Putamen (tissue), 1 donor: ENCODE measurements around the gene C18orf63.
"Not testable (repeated sequence)": the region's sequence is repeated elsewhere in the genome, so short reads cannot be mapped to it uniquely, and the experiment has no call there.

Experiments
- DNase-seq: peaks from one replicate; pipeline ENCODE4 v3.0.0-alpha.2; 2016; ENCODE audit warnings: low spot score

The C18orf63 gene

DNA sequence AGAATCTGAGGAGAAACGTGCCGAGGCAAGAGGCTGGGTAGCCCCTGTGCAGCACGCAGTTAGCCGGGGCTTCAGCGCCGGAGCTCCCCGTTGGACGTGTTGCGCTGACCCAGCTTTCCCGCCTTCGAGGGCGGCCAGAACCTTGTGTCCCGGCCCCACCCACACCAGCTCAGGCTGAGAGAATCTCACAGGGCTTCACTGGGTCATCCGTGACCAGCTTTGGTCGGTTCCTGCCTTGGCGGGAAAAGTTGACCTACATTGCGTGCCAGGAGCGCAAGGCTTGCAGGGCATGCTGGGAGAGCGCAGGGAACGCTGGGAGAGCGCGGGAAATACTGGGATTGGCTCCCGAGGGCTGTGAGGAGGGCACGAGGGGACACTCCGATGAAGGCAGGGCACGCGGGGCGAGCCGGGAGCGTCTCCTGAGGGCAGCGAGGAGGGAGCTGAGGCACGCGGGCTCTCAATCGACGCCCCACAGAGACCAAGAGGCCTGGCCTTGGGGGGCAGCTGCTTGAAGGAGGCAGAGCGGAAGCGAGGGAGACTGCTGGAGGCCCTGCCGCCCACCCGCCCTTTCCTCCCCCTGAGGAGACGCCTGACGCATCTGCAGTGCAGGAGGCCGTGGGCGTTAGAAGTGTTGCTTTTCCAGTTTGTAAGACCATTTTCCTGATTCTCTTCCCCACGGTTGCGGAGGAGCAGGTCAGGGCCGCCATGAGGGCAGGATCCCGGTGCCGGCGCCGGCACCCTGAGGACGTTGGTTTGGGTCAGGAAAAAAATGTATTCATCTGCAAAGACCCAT lies at the start of gene C18orf63:
C18orf63 (plus strand) TSS at position 376 of the 793 bp plus-strand sequence. CDS start 2,027 bp downstream, outside the sequence.
- DNase-seq = no peak

DNA sequence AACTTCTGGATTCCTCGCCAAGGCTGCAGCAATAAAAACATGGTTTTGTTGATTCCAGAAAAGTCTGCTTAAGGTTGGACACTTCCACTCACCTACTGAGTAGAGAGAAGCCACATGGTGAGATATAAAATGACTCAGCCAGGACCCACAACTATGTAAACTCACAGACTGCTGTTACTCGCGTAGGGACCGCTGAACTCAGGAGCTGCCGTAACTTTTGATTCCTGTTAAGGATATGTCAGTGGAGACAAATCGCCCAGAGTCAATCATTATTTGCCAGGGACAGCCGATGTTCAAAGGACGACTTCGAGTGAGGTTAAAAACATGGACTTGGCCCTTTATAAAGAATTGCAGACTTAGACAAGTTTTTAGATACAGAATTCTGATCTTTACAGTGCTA lies 49.5 kb upstream of the C18orf63 start:
- DNase-seq = no peak

DNA sequence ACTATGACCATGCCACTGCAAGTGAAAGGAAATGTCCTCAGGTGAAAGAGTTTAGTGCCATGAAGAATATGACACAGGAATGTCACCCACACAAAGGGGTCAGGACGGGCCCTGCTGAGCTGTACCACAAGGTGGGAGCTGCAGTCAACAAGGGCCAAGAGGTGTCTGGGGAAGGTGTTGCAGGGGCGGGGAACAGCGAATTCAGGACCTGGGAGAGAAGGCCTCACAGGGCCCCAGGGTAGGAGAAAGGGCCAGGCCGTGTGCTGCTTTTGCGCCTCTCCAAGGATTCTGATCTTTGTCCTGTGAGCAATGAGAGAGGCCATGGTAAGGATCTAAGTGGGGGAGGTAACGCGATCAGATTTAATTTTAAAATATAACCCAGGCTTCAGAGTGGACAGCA lies 47.5 kb upstream of the C18orf63 start:
- DNase-seq = no peak

DNA sequence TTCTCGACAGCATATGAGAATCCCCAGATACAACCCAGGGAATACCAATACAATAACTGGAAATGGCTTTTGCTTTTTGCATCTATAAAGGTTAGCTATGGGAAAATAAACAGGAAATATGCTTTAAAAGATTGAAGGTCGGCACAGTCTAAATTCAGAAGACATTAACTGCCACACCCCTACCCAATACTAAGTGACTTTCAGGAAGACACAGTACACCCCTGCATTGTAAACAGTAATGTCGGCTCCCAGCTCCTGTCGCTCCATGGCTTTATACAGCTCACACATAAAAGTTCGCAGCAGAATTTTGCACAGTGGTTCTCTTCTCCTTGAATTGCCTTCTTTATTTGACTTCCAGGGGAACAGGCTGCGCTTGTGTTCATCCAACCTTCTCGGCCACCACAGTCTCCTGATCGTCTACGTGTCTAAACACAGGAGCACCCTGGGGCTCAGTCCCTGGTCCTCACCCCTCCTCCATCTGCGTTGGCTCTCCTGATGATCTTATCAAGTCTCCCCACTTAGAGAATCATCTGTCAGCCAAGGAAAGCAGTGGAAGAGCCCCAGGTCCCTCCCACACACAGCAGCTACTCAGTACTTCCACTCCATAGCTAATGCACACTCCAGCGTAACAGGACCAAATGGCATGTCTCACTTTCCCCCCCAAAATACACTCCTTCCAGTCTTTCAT lies 46.6 kb upstream of the C18orf63 start:
- DNase-seq = no peak

DNA sequence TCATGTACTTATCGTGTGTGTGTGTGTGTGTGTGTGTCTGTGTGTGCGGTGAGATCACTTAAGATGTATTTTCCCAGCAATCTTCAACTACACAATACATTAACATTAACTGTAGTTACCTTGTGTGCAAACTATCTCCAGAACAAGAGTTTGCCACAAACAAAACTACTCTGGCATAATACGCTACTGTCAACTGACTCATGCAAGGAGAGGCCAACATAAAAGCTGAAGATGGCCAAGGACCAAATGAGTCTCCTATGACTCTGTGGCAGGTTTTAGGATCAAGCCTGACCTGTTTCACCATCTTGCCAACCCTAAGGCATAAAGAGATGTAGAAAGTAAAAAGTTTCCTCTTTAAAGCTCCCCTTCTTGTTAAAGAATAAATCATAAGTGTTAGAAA lies 44.0 kb upstream of the C18orf63 start:
- DNase-seq = no peak

DNA sequence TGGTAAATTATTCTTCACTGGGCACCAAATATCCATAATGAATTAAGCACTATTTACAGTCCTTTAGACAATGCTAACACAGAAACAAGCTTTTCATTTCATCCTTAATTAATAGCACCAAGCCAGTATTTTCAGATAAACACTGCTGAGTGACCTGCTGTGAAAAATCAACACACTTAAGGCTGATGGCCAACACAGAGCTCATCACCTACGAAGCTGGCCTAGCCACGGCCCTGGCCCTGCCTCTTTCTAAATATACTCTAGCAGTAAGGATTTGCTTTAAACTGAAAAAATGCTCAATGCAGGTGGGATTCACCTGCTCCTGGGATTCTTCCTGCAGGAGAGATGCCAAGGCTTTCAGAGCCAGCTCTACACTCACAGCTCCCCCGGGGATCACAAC lies 42.2 kb upstream of the C18orf63 start:
- DNase-seq = no peak

DNA sequence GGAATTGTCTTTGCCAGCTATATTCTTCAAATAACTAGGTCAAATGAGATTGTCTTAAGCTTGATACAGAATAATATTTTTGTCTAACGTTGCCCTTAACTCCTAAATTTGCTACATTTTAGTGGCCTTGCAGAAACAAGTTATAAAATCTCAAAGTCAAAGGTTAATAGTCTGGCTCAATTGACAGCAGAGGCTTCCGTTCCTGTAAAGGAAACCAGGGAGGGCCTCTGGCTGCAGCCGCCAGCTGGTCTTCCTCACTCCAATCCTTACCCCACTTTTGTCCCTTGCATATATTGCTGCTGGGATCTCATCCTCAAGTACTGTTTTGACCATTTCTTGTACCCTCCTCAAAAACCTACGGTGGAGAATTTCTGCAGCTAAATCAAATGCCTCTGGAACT lies 40.9 kb upstream of the C18orf63 start:
- no peak for DNase-seq

DNA sequence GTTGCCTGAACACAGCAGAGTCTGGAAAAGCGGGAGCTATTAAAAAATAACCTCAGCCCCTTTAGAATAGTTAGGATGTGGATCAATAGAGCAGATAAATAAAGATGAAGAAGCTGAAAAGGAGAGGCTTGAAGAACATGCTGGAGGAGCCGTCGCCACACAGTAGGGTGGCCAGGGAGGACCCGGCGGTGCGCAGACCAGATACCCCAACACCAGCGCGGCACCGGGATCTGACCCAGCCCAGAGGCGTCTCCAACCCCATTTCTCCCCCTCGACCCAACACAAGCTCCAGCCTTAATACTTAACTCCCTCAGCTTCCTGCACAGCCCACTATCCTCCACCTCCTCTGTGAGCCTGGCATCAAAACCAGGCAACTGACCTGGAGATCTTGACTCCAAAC lies 39.9 kb upstream of the C18orf63 start:
- DNase-seq = no peak

DNA sequence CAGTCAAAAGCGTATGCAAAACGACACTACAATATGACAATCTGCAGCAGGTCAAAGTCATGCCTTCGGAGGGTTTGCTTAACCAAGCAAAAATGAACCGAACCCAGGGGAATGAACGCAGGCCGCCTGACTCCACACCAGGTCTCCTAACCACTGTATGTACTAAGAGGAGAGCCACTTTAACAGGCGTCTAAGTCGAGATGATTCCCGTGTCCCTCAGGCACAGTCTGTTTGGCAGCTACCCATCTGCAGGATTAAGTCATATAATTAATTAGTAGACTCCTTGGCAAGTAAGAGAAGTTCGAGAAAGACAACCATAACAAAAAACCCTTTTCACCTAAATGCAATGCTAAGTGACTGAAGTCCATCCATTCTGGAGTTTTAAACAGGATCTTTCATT lies 39.0 kb upstream of the C18orf63 start:
- no peak for DNase-seq

DNA sequence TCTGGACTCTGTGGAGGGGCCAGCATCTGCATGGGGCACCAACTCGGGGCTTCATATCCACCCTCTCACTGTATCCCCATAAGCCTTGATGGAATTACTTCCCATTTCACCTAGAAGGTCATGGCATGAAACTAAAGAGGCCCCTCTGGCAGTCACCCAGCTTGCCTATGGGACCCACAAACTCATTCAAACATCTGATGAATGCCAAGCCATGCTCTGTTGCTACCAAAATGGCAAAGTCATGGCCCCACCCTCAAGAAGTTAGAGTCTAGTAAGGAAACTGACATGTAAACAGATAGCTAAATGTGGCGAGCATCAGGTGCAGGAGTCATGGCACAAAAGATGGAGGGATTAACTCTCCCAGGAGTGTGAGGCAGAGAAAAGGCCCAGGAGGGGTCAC lies 38.3 kb upstream of the C18orf63 start:
- no peak for DNase-seq

DNA sequence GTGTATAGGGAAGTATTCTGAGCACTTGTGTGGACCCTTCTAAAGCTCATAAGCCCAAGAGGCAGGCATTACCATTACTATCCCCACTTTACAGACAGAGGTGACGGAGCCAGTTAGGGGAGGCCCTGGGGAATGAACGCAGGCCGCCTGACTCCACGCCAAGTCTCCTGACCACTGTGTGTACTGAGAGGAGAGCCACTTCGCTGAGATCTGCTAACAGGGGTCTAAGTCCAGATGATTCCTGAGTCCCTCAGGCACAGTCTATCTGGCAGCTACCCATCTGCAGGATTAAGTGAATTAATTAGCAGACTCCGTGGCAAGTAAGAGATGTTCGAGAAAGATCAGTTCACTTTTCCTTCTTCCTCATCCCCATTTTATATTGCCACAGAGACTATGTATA lies 37.6 kb upstream of the C18orf63 start:
- no peak for DNase-seq

DNA sequence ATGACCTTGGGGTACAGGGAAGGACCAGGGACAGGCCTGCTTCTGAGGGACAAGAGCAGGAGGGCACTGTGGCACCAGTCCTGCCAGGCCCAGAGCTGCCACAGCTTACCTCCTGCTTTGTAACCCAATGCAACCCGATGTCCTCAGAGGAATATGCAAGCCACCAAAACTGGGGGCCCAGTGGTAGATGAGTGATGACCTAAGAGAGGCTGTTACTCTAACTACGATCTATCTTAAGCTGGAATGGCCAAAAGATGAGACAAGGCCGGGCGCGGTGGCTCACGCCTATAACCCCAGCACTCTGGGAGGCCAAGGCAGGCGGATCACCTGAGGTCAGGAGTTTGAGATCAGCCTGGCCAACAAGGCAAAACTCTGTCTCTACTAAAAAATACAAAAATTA lies 36.7 kb upstream of the C18orf63 start:
- no peak for DNase-seq

DNA sequence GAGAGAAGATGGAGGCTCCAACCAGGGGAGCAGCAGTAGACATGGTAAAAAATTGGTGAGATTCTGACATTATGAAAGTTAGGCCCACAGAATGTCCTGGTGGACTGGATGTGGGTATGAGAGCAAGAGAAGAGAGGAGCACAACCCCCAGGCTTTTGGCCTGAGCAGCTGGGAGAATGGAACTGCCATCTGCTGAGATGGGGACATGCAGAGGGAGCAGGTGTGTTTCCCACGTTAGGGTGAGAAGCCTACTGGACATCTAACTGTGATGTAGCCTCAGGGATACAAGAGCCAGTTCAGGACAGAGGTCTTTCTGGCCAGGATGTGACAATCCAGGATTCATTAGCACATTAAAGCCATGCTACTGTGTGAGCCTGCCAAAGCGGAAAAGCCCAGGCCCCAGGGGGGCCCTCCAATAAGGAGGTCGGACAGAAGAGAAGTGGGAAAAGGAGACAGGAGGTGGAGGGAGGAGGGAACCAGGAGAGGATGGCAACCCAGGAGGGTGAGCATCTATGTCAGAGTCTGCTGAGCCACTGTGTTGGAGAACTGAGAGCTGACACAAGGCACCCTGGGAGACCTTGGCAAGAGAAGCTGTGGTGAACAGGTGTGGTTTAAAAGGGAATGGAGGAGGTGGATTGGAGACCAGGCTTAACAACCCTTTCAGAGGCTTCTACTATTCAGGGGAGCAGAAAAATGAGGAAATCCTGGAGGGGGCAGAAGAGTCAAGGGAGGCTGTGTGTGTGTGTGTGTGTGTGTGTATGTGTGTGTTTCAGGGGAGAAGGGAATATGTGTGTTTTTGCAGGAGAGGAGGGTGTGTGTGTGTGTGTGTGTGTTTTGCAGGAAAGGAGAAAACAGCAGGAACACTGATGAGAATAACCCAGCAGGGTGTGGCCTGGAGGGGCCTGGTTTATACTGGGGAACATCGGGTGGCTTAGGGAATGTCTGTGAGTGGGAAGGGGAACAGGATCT lies 34.3 kb upstream of the C18orf63 start:
- no peak for DNase-seq

DNA sequence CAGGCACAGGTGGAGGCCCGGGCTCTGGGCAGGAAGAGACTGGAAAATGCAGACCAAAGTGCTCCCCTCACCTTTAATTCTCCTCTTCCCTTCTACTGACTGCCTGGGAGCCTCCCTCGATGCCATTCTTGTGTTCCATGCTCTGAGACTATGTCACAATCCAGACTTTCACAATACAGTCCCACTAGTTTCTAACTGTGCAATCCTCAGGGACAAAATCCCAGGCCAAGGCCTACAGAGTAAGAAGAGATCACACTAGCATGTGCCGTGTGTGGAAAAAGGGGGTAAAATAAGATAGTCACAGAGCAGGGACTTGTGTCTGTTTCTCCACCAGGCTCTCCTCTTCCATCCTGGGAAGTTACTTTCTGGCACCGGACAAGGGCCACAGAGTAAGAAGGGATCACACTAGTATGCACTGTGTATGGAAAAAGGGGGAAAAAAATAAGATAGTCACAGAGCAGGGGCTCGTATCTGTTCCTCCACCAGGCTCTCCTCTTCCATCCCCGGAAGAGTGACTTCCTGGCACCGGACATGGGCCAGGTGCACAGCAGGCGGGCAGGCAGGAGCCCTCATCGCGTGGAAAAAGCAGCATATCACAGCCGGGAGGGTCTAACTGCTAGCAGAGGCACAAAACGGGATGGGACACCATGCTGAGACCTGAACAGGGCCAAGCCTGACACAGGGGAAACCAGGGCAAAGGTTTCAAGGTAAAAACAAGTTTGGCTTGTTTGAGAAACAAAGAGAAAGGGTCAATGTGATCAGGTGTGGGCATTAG lies 33.5 kb upstream of the C18orf63 start:
- no peak for DNase-seq

DNA sequence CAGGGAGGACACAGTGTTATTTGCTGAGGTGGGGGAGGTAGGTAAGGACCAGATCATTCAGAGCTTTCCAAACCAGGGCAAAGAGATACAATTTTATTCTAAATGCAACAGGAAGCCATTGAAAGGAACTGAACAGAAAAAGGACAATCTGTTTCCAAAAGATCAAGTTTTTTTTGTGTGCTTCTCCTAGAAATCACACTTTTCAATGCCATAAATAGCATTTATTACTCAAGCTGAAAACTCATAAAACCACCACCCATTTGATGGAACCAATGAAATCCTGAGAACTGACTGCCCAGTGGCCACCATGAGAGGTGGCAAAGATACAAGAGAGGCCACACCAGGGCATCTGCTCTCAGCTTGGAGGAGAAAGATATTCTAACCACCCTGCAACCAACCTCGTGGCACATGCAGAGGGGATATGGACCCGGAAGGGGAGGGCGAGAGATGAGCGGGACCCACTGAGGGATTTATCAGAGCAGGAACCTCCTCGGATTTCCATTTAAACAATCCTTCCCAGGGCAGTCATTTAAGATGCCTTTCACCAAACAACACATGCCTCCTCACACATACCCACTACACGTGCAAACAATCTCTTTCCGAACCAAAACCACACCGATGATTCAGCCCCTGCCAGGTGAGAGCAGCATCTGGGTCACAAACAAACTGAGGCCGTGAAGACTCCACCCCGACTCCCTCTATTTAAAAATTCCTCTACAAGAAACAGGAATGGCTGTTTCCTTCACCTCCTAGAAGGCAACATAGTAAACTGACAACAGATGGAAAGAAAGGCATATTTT lies 32.7 kb upstream of the C18orf63 start:
- DNase-seq = no peak

DNA sequence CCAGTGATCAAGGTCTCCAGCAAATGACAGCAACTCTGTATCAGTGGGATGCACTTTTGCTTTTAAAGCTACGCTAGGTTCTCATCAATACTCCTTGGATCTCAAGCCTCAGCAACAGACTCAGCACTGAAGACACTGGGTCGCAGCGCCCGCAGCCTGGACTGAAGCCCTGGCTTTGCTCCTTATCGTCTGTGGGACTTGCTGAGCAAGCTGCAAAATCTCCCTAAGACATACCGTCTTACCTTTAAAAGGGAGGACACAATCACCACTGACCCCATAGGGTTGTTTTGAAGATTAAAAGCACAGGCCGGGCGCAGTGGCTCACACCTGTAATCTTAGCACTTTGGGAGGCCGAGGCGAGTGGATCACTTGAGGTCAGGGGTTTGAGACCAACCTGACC lies 32.0 kb upstream of the C18orf63 start:
- DNase-seq = no peak

DNA sequence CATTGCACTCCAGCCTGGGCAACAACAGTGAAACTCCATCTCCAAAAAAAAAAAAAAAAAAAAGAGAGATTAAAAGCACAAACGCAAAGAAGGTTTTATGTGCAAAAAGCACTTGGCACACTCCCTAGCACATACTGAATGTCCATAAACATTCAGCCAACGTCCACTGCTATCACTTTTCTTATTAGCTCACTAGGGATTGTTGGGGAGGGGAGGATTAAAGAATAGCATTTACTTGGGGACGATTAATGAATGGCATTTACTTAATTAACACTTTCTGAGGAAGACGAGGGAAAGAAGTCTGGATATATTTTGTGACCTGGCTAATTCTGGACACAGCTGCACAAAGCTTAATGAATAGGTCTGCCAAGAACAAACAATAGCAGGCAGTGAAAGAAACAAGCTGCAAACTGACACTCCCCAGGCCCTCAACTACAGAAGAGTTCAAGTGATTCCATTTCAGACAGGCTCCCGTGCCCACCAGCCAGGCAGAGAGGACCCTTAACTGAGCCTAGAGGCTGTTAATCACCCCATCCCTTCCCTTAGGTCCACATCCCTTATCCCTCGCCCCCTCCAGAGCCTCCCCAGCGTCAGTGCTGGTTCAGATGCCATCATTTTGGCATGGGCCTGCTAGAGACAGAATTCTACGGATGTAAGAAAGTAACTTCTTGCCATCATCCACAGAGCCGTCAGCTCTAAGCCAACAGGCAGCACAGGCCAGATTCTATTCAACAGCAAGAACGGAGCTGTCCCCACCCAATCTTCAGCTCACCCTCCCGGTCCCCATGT lies 31.3 kb upstream of the C18orf63 start:
- DNase-seq = peak; percentile 26

DNA sequence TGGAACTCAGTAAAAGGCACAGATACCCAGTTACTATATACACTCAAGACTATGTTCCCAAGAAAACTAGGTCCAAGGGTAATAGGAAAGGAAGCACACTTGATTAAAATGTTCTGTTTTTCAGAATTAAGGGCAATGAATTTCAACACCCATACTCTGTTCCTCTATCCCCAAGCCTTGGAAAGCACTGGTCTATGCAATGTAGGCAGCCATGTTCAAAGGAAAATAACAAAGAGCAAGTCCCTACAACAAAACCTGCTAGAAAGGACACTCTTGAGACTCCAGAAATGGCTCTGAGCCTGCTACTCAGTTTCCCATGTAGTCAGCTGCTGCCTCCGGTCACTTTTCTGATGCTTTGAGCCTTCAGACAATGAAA lies 30.7 kb upstream of the C18orf63 start:
- no peak for DNase-seq

DNA sequence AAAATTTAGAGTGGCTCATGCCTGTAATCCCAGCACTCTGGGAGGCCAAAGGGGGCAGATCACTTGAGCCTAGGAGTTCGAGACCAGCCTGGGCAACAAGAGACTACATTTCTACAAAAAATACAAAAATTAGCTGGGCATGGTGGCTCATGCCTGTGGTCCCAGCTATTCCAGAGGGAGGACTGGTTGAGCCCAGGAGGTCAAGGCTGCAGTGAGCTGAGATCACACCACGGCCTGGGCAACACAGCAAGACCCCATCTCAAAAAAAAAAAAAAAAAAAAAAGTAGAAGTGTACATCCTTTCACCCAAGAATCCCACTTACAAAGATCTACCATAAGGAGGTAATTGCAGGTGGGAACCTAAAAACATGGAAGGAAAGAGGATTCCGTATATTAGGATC lies 30.1 kb upstream of the C18orf63 start:
- not testable (repeated sequence) for DNase-seq
